Heart left ventricle (tissue), 13 donors: ENCODE data around the gene ETV5.

Source experiments
- POLR2A ChIP-seq, 2 donors: fragments of 450-650 bp; IDR thresholded peaks; one replicate each; pipeline ENCODE4 v1.6.1; 2017; ENCODE audit warnings: antibody characterized with exemption in 2 of 2, mild to moderate bottlenecking in 2 of 2, moderate library complexity in 2 of 2
- TF ChIP-seq, protein P1 (sequence below), 12 donors: fragments of 200-600 bp; sonication (generic) in 4 of 12; IDR thresholded peaks; one replicate each; pipeline versions ENCODE4 v1.5.0 to v1.8.0; 2018 to 2022; ENCODE audit warnings: antibody characterized with exemption in 12 of 12, mild to moderate bottlenecking in 5 of 12
- donor health status: ischemic (EF 13 %, LVEDD 7.1; RV severe dilation, severe dysfunction).
- donor health status: DM: no; HTN: yes; CAD: no.
- donor health status: DM: no; HTN: no; CAD: no.
- donor health status: ischemic (EF 25% LVEDD 6.9; RV normal size, moderate dysfunction).
- donor health status: ischemic (EF 25% LVEDD 5.7; RV mildly dilated, moderate dysfunction).
- donor health status: ischemic (EF 35%, LVEDD 5.7; RV mildly dilated, moderate dysfunction).
- donor health status: nonischemic (EF 11% LVEDD 7.7; RV severe dilation, severe dysfunction).
- donor health status: DM: yes; HTN: yes; CAD: no.
- donor health status: PGD.
- donor health status: ischemic (EF 29% LVEDD 5.4; RV normal size, mild dysfunction).
- donor health status: nonischemic (EF 23%, LVEDD 6.1; RV moderate dilation, normal function).

DNA sequence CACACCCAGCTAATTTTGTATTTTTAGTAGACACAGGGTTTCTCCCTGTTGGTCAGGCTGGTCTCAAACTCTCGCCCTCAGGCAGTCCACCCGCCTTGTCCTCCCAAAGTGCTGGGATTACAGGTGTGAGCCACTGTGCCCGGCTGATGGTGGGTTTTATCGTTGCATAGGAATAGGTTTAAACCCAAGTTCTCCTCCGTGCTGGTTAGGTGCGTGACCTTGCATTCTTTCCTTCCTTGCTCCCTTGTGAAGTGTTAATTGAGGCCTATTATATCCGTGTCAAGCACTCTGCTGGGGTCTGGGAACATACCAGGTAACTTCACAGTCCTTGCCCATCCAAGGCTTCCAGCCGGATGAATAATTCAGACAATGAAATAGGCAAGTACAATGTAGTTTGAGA lies 19.3 kb upstream of the ETV5 start:
- TF ChIP-seq, protein P1, sequence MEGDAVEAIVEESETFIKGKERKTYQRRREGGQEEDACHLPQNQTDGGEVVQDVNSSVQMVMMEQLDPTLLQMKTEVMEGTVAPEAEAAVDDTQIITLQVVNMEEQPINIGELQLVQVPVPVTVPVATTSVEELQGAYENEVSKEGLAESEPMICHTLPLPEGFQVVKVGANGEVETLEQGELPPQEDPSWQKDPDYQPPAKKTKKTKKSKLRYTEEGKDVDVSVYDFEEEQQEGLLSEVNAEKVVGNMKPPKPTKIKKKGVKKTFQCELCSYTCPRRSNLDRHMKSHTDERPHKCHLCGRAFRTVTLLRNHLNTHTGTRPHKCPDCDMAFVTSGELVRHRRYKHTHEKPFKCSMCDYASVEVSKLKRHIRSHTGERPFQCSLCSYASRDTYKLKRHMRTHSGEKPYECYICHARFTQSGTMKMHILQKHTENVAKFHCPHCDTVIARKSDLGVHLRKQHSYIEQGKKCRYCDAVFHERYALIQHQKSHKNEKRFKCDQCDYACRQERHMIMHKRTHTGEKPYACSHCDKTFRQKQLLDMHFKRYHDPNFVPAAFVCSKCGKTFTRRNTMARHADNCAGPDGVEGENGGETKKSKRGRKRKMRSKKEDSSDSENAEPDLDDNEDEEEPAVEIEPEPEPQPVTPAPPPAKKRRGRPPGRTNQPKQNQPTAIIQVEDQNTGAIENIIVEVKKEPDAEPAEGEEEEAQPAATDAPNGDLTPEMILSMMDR (IDR thresholded peaks at IDR 0.05): no peak
- TF ChIP-seq POLR2A (IDR thresholded peaks at IDR 0.05): no peak
